HEK293 (cell line): Measurements from ENCODE around the gene ZFPL1.

Experiments
- BCL11B ChIP-seq: fragments of 450-650 bp; formaldehyde crosslinking; IDR thresholded peaks from 2 replicates; pipeline ENCODE4 v1.5.1; 2016; ENCODE audit warnings: low read depth, missing biosample characterization, missing genetic modification characterization
- ELK4 ChIP-seq: IDR thresholded peaks from 2 replicates; pipeline ENCODE4 v1.6.1; 2011; ENCODE audit warnings: mild to moderate bottlenecking, low read depth, low read length, borderline replicate concordance
- HOXC10 ChIP-seq: sonication (generic); formaldehyde crosslinking; IDR thresholded peaks from 2 replicates; pipeline ENCODE4 v1.8.1; 2023; ENCODE audit warnings: mild to moderate bottlenecking, missing genetic modification reagents
- INSM2 ChIP-seq: fragments of 450-650 bp; formaldehyde crosslinking; IDR thresholded peaks from 2 replicates; pipeline ENCODE4 v1.5.1; 2016; ENCODE audit warnings: missing biosample characterization, missing genetic modification characterization
- KLF1 ChIP-seq: fragments of 450-650 bp; formaldehyde crosslinking; IDR thresholded peaks from 2 replicates; pipeline ENCODE4 v1.5.1; 2016; ENCODE audit warnings: missing biosample characterization, missing genetic modification characterization
- PBX3 ChIP-seq: sonication (generic); formaldehyde crosslinking; IDR thresholded peaks from 2 replicates; pipeline ENCODE4 v1.8.1; 2022; ENCODE audit warnings: mild to moderate bottlenecking, moderate library complexity, missing genetic modification reagents
- REPIN1 ChIP-seq: fragments of 450-650 bp; formaldehyde crosslinking; IDR thresholded peaks from 2 replicates; pipeline ENCODE4 v1.5.1; 2017; ENCODE audit warnings: missing biosample characterization, missing genetic modification characterization, low read depth
- ZBTB17 ChIP-seq: fragments of 450-650 bp; formaldehyde crosslinking; IDR thresholded peaks from 2 replicates; pipeline ENCODE4 v1.5.1; 2016; ENCODE audit warnings: missing biosample characterization, missing genetic modification characterization
- ZNF132 ChIP-seq: fragments of 450-650 bp; formaldehyde crosslinking; IDR thresholded peaks from 2 replicates; pipeline ENCODE4 v1.5.1; 2017; ENCODE audit warnings: missing biosample characterization, missing genetic modification characterization, borderline replicate concordance
- ZNF155 ChIP-seq: fragments of 450-650 bp; formaldehyde crosslinking; IDR thresholded peaks from 2 replicates; pipeline ENCODE4 v1.5.1; 2016; ENCODE audit warnings: missing biosample characterization, missing genetic modification characterization
- ZNF16 ChIP-seq: fragments of 450-650 bp; formaldehyde crosslinking; IDR thresholded peaks from 2 replicates; pipeline ENCODE4 v1.5.1; 2016; ENCODE audit warnings: low read depth, missing biosample characterization, missing genetic modification characterization
- ZNF2 ChIP-seq: fragments of 450-650 bp; formaldehyde crosslinking; IDR thresholded peaks from 2 replicates; pipeline ENCODE4 v1.5.1; 2016; ENCODE audit warnings: missing biosample characterization, missing genetic modification characterization
- ZNF266 ChIP-seq: fragments of 450-650 bp; formaldehyde crosslinking; IDR thresholded peaks from 2 replicates; pipeline ENCODE4 v1.5.1; 2016; ENCODE audit warnings: missing biosample characterization, missing genetic modification characterization, low read depth
- ZNF391 ChIP-seq: fragments of 450-650 bp; formaldehyde crosslinking; IDR thresholded peaks from 2 replicates; pipeline ENCODE4 v1.5.1; 2016; ENCODE audit warnings: low read depth, missing biosample characterization, missing genetic modification characterization, borderline replicate concordance
- ZNF426 ChIP-seq: fragments of 450-650 bp; formaldehyde crosslinking; IDR thresholded peaks from 2 replicates; pipeline ENCODE4 v1.5.1; 2017; ENCODE audit warnings: missing biosample characterization, missing genetic modification characterization, mild to moderate bottlenecking, inconsistent platforms, moderate library complexity
- ZNF510 ChIP-seq: fragments of 450-650 bp; formaldehyde crosslinking; IDR thresholded peaks from 2 replicates; pipeline ENCODE4 v1.5.1; 2018; ENCODE audit warnings: mild to moderate bottlenecking, missing genetic modification characterization, missing biosample characterization; ENCODE audit not compliant: insufficient replicate concordance
- ZNF560 ChIP-seq: fragments of 450-650 bp; formaldehyde crosslinking; IDR thresholded peaks from 2 replicates; pipeline ENCODE4 v1.5.1; 2017; ENCODE audit warnings: missing biosample characterization, missing genetic modification characterization, borderline replicate concordance
- ZNF621 ChIP-seq: fragments of 450-650 bp; formaldehyde crosslinking; IDR thresholded peaks from 2 replicates; pipeline ENCODE4 v1.5.1; 2017; ENCODE audit warnings: missing biosample characterization, missing genetic modification characterization
- ZNF677 ChIP-seq: fragments of 450-650 bp; IDR thresholded peaks from 2 replicates; pipeline ENCODE4 v1.5.0; 2018; ENCODE audit warnings: missing biosample characterization, mild to moderate bottlenecking, missing genetic modification characterization, moderate library complexity
- ZNF747 ChIP-seq: fragments of 450-650 bp; formaldehyde crosslinking; IDR thresholded peaks from 2 replicates; pipeline ENCODE4 v1.5.1; 2016; ENCODE audit warnings: missing biosample characterization, missing genetic modification characterization
- ZNF768 ChIP-seq: fragments of 450-650 bp; formaldehyde crosslinking; IDR thresholded peaks from 2 replicates; pipeline ENCODE4 v1.5.1; 2018; ENCODE audit warnings: missing biosample characterization, mild to moderate bottlenecking, missing genetic modification characterization
- ZNF830 ChIP-seq: fragments of 450-650 bp; IDR thresholded peaks from 2 replicates; pipeline ENCODE4 v1.5.0; 2018; ENCODE audit warnings: missing biosample characterization, missing genetic modification characterization, low read depth, mild to moderate bottlenecking, moderate library complexity
- ZNF843 ChIP-seq: fragments of 450-650 bp; formaldehyde crosslinking; IDR thresholded peaks from 2 replicates; pipeline ENCODE4 v1.5.1; 2016; ENCODE audit warnings: missing biosample characterization, missing genetic modification characterization
- TF ChIP-seq, protein P1 (sequence below): fragments of 450-650 bp; formaldehyde crosslinking; IDR thresholded peaks from 2 replicates; pipeline ENCODE4; 2016; ENCODE audit warnings: missing biosample characterization, missing genetic modification characterization
- TF ChIP-seq, protein P2 (sequence below): fragments of 450-650 bp; formaldehyde crosslinking; IDR thresholded peaks from 2 replicates; pipeline ENCODE4 v1.5.1; 2016; ENCODE audit warnings: missing biosample characterization, missing genetic modification characterization
- TF ChIP-seq, protein P3 (sequence below): fragments of 450-650 bp; IDR thresholded peaks from 2 replicates; pipeline ENCODE4 v1.5.1; 2018; ENCODE audit warnings: missing biosample characterization, mild to moderate bottlenecking, missing genetic modification characterization
- TF ChIP-seq, protein P4 (sequence below): fragments of 450-650 bp; formaldehyde crosslinking; IDR thresholded peaks from 2 replicates; pipeline ENCODE4 v1.5.1; 2016; ENCODE audit warnings: missing biosample characterization, missing genetic modification characterization

The ZFPL1 gene

DNA sequence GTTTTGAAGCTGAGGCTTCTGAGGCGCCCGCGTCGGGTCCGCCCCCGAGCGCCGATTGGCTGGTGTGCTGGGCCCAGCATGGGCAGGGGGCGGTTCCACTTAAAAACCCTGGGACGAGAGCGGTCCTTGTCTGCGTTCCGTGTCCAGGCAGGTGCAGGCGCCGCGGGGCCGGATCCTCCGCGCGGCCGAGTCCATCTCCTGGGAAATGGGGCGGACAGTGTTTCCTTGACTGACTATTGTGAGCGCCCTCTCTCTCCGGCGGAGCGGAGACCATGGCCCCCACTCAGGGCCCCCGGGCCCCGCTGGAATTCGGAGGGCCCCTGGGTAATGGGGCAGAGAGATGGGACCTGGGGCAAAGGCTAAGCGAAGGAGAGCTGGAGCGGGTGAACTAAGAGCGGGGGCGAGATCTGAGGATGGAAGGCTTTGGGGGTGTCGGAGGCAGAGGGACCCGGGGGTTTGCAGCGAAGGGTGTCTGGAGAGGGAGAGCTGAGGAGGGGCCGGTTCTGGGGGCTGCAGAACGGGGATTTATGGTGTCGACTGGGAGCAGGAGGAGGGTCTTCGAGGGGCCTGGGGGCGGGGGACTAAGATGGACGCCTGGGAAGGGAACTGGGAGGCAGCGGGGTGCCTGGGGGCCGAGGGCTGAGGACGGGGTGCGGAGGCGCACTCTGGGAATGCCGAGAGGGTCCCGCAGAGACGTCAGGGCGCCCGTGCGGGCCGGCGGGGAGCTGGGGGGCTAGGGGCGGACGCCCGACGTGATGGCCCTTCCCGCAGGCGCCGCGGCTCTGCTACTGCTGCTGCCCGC, 27.9 kb downstream of the ZFPL1 start, which contains the start of gene TM7SF2 (continued):
- TF ChIP-seq, protein P1, sequence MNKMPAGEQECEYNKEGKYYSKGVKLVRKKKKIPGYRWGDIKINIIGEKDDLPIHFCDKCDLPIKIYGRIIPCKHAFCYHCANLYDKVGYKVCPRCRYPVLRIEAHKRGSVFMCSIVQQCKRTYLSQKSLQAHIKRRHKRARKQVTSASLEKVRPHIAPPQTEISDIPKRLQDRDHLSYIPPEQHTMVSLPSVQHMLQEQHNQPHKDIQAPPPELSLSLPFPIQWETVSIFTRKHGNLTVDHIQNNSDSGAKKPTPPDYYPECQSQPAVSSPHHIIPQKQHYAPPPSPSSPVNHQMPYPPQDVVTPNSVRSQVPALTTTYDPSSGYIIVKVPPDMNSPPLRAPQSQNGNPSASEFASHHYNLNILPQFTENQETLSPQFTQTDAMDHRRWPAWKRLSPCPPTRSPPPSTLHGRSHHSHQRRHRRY (tag by site-specific recombination), result no peak
- TF ChIP-seq, protein P2, sequence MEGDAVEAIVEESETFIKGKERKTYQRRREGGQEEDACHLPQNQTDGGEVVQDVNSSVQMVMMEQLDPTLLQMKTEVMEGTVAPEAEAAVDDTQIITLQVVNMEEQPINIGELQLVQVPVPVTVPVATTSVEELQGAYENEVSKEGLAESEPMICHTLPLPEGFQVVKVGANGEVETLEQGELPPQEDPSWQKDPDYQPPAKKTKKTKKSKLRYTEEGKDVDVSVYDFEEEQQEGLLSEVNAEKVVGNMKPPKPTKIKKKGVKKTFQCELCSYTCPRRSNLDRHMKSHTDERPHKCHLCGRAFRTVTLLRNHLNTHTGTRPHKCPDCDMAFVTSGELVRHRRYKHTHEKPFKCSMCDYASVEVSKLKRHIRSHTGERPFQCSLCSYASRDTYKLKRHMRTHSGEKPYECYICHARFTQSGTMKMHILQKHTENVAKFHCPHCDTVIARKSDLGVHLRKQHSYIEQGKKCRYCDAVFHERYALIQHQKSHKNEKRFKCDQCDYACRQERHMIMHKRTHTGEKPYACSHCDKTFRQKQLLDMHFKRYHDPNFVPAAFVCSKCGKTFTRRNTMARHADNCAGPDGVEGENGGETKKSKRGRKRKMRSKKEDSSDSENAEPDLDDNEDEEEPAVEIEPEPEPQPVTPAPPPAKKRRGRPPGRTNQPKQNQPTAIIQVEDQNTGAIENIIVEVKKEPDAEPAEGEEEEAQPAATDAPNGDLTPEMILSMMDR (tag by site-specific recombination), result no peak
- TF ChIP-seq ZNF560 (tag by site-specific recombination) (no peak), ZNF747 (tag by site-specific recombination) (no peak), REPIN1 (tag by site-specific recombination) (no peak), KLF1 (no peak), ZNF155 (tag by site-specific recombination) (no peak), ZNF16 (tag by site-specific recombination) (no peak), ZNF621 (no peak), PBX3 (no peak), HOXC10 (CRISPR knock-in tag) (no peak), INSM2 (tag by site-specific recombination) (no peak), ZNF768 (no peak), ZNF391 (tag by site-specific recombination) (0 out of 2 replicates have a peak, but pooled peaks have one; percentile 31), ZNF510 (no peak), ZNF843 (tag by site-specific recombination) (peak; percentile 34; the same call in 1 of the 2 replicates), ZNF830 (tag by site-specific recombination) (no peak), ZNF2 (tag by site-specific recombination) (0 out of 2 replicates have a peak, but pooled peaks have one; percentile 35), ZNF677 (no peak), ZNF132 (tag by site-specific recombination) (no peak), ZBTB17 (tag by site-specific recombination) (peak; percentile 58; the same call in 1 of the 2 replicates), BCL11B (tag by site-specific recombination) (no peak), ELK4 (no peak), ZNF266 (tag by site-specific recombination) (no peak), ZNF426 (tag by site-specific recombination) (no peak)
- TF ChIP-seq, protein P3, sequence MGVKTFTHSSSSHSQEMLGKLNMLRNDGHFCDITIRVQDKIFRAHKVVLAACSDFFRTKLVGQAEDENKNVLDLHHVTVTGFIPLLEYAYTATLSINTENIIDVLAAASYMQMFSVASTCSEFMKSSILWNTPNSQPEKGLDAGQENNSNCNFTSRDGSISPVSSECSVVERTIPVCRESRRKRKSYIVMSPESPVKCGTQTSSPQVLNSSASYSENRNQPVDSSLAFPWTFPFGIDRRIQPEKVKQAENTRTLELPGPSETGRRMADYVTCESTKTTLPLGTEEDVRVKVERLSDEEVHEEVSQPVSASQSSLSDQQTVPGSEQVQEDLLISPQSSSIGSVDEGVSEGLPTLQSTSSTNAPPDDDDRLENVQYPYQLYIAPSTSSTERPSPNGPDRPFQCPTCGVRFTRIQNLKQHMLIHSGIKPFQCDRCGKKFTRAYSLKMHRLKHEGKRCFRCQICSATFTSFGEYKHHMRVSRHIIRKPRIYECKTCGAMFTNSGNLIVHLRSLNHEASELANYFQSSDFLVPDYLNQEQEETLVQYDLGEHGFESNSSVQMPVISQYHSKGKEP (tag by site-specific recombination), result no peak
- TF ChIP-seq, protein P4, sequence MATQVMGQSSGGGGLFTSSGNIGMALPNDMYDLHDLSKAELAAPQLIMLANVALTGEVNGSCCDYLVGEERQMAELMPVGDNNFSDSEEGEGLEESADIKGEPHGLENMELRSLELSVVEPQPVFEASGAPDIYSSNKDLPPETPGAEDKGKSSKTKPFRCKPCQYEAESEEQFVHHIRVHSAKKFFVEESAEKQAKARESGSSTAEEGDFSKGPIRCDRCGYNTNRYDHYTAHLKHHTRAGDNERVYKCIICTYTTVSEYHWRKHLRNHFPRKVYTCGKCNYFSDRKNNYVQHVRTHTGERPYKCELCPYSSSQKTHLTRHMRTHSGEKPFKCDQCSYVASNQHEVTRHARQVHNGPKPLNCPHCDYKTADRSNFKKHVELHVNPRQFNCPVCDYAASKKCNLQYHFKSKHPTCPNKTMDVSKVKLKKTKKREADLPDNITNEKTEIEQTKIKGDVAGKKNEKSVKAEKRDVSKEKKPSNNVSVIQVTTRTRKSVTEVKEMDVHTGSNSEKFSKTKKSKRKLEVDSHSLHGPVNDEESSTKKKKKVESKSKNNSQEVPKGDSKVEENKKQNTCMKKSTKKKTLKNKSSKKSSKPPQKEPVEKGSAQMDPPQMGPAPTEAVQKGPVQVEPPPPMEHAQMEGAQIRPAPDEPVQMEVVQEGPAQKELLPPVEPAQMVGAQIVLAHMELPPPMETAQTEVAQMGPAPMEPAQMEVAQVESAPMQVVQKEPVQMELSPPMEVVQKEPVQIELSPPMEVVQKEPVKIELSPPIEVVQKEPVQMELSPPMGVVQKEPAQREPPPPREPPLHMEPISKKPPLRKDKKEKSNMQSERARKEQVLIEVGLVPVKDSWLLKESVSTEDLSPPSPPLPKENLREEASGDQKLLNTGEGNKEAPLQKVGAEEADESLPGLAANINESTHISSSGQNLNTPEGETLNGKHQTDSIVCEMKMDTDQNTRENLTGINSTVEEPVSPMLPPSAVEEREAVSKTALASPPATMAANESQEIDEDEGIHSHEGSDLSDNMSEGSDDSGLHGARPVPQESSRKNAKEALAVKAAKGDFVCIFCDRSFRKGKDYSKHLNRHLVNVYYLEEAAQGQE, result no peak
